ENCODE results near the gene ZNF692.

ZNF692 gene

DNA sequence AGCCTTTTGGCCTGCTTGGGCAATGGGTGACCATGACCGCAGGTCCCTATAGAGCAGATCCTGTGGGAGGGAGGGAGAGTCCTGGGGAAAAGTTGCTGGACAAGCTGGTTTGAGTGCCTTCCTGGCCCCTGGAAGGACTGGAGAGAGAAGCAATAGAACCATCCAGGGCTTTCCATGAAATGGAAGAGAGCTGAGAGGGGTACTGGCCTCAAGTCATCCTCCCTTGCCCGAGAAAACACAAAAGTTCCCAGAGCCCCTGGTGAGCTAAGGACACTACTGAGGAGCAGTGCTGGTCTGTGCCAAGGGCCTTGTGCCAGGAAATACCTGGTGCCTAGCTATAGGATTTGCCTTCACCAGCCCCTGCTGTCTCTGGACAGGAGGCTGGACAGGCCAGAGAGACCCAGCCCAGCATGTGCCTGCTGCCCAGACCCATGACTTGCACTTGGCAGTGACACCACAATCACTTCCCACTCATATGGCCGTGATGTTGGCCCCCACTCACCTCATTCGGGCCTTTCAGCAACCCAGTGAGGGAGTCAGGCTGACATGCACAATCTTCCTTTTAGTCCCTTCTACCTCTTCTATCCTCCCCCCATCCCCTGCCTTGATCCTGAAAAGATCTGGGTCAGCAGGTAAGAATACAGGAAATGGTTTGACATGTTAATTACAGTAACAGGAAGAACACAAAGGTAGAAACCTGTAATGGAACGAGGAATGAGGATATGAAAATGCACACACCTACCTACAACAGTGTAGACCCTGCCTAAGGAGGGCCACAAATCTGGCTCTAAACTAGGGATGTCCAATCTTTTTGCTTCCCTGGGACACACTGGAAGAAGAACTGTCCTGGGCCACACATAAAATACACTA lies 40.1 kb downstream of the ZNF692 start:
- TF ChIP-seq ZNF274 (IDR thresholded peaks at IDR 0.05; ENCODE audit: low read depth, low read length) = no peak
- H3K4me3 ChIP-seq (ENCODE audit: low read length) = no peak overlapping the region

DNA sequence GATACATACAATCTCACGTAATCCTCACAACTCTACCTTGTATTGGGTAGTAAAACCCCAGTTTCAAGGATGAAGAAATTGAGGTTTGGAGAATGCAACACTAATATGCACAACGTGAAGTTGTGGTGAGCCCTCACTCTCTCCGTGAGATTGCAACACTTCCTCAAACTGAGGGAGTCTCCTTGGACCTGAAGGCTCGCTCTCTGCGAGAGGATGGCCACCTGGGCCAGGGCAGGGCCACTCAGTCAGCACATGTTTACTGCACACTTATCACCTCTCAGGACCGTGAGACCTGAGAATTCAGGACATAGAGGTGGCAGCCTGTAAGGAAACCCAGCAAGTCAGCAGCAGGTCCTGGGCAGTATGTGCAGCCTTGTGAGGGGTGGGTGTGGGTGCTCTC lies 41.8 kb downstream of the ZNF692 start:
- no peak overlapping the region for H3K4me3 ChIP-seq (ENCODE audit: low read length)
- TF ChIP-seq ZNF274 (IDR thresholded peaks at IDR 0.05; ENCODE audit: low read depth, low read length) = no peak

- TF ChIP-seq ZNF274 (IDR thresholded peaks at IDR 0.05; ENCODE audit: low read depth, low read length) = no peak
- no peak overlapping the region for H3K4me3 ChIP-seq (ENCODE audit: low read length)
These were observed 42.6 kb downstream of the ZNF692 start for GRCh38 chr1:248816042-248816851.

- no peak overlapping the region for H3K4me3 ChIP-seq (ENCODE audit: low read length)
- no peak for TF ChIP-seq ZNF274 (IDR thresholded peaks at IDR 0.05; ENCODE audit: low read depth, low read length)
These were observed 43.4 kb downstream of the ZNF692 start for GRCh38 chr1:248815407-248816034.

GRCh38 chr1:248814351-248814750 lies 44.5 kb downstream of the ZNF692 start:
- no peak overlapping the region for H3K4me3 ChIP-seq (ENCODE audit: low read length)
- no peak for TF ChIP-seq ZNF274 (IDR thresholded peaks at IDR 0.05; ENCODE audit: low read depth, low read length)

DNA sequence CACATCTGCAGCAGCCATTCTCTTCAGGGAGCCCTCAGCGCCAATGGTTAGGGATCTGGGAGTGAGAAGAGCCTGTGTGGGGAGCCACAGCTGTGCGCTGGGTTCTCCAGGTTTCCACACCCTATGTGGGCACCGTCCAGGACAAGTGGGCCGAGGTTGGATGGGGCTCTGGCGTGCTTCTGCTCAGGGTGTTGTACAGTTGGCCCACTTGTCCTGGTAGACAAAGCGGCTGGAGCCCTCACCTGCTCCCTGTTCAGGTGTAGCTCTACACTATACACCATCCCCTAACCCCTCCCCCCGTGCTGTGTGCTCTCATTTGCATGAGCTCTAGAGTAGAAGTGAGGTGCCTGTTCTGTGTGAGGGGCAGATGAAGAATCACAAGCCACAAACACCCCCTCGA lies 45.3 kb downstream of the ZNF692 start:
- no peak for TF ChIP-seq ZNF274 (IDR thresholded peaks at IDR 0.05; ENCODE audit: low read depth, low read length)

GRCh38 chr1:248812736-248813425 lies 46.0 kb downstream of the ZNF692 start:
- no peak for TF ChIP-seq ZNF274 (IDR thresholded peaks at IDR 0.05; ENCODE audit: low read depth, low read length)
- no peak overlapping the region for H3K4me3 ChIP-seq (ENCODE audit: low read length)

More for the DNA sequence above, 45.3 kb downstream of the ZNF692 start:
- no peak overlapping the region for H3K4me3 ChIP-seq (ENCODE audit: low read length)

DNA sequence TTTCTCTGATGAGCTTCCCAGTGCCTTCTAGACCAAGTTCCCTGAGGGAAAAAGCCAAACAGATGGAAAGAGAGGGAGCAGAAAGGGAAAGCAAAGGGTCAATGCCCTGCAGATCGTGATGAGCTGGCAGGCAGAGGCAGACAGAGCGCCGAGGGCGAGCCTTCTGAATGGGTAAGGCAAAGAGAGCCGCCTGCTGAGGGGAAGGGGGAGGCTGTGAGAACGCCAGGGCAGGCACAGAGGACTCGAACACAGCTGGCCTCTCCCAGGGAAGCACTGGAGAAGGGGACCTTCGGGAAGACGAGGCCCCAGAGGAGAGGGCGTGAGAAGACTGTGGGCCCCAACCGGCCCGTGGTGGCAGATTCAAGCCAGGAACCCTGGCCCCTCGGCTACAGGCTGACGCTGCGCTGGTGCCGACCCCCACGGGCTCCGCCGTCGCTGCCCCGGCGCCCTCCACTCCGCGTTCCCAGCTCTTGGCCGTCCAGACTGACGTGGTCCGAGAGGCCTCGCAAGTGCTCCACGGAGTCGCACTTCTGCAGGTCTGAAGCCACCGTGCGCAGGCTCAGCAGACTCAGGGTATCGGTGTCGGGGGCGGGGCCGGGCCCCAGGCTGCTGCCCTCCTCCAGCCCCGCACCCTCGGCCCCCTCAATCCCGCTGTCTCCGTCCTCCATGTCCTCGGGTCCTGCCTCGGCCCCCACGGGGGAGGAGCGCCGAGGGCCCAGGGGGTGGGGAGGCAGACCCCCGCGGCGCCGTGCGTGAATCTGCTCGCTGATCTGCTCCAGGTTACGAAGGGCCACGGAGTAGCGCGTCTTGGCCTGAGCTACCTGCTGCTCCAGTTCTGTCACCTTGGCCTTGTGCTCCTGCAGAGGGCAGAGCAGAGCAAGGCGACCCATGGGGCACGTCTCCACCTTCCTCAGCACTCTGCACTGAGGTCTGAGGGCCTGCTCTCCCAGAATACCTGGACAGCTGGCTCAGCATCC lies 47.1 kb downstream of the ZNF692 start:
- TF ChIP-seq ZNF274 (IDR thresholded peaks at IDR 0.05; ENCODE audit: low read depth, low read length) = no peak
- no peak overlapping the region for H3K4me3 ChIP-seq (ENCODE audit: low read length)

DNA sequence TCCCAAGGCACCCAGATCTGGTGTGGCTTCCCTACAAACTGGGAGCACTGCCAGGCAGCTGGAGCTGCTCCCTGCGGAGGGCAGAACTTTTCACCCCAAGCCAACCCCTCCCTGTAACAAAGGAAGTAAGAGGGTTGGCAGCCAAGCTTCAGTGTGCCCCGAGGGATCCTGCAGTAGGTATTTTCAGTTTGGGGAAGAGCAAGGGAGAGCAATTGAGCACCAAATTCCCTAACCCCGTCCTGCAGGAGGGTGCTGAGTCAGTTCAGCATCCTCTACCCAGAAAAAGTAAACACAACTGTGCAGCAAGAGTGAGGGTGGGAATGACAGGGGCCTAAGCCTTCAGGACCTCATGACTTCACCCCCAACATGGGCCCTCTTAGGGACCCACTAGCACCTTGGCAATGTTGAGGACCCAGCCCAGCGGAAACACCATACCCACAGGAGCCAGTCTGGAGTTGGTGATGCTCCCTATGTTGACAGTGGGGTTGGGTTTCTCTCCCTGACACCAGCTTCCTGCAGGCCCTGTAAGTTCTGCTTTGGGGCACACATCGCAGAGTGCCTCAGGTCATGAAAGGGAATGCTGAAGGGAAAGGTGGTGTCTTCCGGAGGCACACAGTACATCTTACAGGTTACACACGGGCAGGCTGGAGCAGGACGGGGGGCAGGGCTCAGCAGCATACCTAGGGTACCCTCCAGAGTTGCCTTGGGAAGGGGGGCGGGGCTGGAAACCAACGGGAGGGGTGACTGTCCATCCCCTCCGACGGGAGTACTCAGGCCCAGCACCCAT lies 48.0 kb downstream of the ZNF692 start:
- no peak overlapping the region for H3K4me3 ChIP-seq (ENCODE audit: low read length)
- no peak for TF ChIP-seq ZNF274 (IDR thresholded peaks at IDR 0.05; ENCODE audit: low read depth, low read length)

- no peak for TF ChIP-seq ZNF274 (IDR thresholded peaks at IDR 0.05; ENCODE audit: low read depth, low read length)
- no peak overlapping the region for H3K4me3 ChIP-seq (ENCODE audit: low read length)
These were observed 48.7 kb downstream of the ZNF692 start for GRCh38 chr1:248810000-248810726.

DNA sequence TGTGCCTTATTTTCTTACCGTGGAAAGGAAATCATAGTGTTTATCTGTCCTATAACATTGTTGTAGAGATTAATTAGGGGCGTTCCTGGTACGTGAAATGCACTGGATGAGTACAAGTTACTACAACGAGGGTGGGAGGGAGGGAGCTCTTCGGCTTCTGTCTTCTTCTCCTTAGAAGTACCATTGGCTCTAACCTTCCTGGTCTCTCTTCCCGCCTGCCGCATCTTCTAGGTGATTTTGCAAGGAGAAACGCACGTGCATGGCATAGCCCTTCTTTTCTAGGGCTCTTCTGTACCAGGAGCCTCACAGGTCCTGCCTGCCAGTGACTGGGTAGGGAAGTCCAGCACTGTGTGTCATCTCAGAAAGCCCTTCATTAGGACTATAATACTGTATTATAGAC lies 50.0 kb downstream of the ZNF692 start:
- no peak for TF ChIP-seq ZNF274 (IDR thresholded peaks at IDR 0.05; ENCODE audit: low read depth, low read length)
- no peak overlapping the region for H3K4me3 ChIP-seq (ENCODE audit: low read length)

All from GM08714 (cell line).